Neural crest cell (in vitro differentiated cells): ENCODE data around the gene UNC79. TPM values are rescaled to one million over a fixed set of nuclear protein-coding genes. Genes with fewer than 3 reads are reported as not detected.
"Not testable (repeated sequence)": the region's sequence is repeated elsewhere in the genome, so short reads cannot be mapped to it uniquely, and the experiment has no call there.

Experiments used
- DNase-seq: peaks from one replicate; pipeline ENCODE4 v3.0.0; 2021; ENCODE audit warnings: low read depth, mixed read lengths, low spot score
- H3K27ac Mint-ChIP-seq: one replicate; pipeline ENCODE4 v1.8.0; 2021; ENCODE audit warnings: mild to moderate bottlenecking, mixed read lengths; ENCODE audit not compliant: unreplicated experiment
- H3K27me3 Mint-ChIP-seq: 2 replicates; pipeline ENCODE4 v1.8.0; 2021; ENCODE audit warnings: low read depth, mild to moderate bottlenecking, mixed read lengths
- H3K36me3 Mint-ChIP-seq: 2 replicates; pipeline ENCODE4 v1.8.0; 2021; ENCODE audit warnings: low read depth, mild to moderate bottlenecking, mixed read lengths
- H3K4me1 Mint-ChIP-seq: 2 replicates; pipeline ENCODE4 v1.8.0; 2021; ENCODE audit warnings: mixed read lengths
- H3K4me3 Mint-ChIP-seq: one replicate; pipeline ENCODE4 v1.8.0; 2021; ENCODE audit warnings: mild to moderate bottlenecking, mixed read lengths
- H3K9me3 Mint-ChIP-seq: 2 replicates; pipeline ENCODE4 v1.8.0; 2021; ENCODE audit warnings: mixed read lengths
- total RNA-seq: library from RNA; stranded (reverse); gene quantifications from 2 replicates; pipeline ENCODE4 v1.2.1, GENCODE V29; 2021
- TF ChIP-seq, protein P1 (sequence below): fragments of 200-600 bp; sonication (generic); conservative IDR thresholded peaks from 2 replicates; pipeline ENCODE4 v1.5.0; 2021; ENCODE audit warnings: antibody characterized with exemption, mild to moderate bottlenecking

UNC79 gene
- total RNA-seq, 1 donor from 2014 or later: 2.2 TPM

DNA sequence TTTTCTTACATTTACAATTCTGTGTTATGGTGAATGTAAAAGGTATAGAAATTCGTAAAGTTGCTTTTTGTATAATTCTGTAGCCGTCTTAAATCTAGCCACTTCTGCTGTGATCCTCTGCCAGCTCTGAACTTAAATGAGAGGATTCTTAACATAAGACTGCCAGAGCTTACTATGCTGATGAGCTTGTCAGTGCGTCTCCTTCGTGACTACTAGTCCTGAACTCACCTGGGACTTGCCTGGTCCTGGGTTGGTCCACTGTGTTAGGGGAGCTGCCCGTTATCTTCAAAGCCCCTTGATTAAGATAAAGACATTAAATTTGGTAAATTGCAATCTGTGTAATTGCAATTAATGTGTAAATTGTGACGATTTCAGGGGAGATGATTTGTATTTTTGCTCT, 44.7 kb downstream of the UNC79 start:
- H3K4me3 Mint-ChIP-seq: no peak overlapping the region
- peaks cover 3% of the 10 kb centered on the region for H3K27me3 Mint-ChIP-seq
- TF ChIP-seq, protein P1, sequence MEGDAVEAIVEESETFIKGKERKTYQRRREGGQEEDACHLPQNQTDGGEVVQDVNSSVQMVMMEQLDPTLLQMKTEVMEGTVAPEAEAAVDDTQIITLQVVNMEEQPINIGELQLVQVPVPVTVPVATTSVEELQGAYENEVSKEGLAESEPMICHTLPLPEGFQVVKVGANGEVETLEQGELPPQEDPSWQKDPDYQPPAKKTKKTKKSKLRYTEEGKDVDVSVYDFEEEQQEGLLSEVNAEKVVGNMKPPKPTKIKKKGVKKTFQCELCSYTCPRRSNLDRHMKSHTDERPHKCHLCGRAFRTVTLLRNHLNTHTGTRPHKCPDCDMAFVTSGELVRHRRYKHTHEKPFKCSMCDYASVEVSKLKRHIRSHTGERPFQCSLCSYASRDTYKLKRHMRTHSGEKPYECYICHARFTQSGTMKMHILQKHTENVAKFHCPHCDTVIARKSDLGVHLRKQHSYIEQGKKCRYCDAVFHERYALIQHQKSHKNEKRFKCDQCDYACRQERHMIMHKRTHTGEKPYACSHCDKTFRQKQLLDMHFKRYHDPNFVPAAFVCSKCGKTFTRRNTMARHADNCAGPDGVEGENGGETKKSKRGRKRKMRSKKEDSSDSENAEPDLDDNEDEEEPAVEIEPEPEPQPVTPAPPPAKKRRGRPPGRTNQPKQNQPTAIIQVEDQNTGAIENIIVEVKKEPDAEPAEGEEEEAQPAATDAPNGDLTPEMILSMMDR: no peak
- H3K4me1 Mint-ChIP-seq: no peaks in the 10 kb centered on the region
- no peaks in the 10 kb centered on the region for H3K36me3 Mint-ChIP-seq
- no peaks in the 10 kb centered on the region for H3K9me3 Mint-ChIP-seq
- no peak overlapping the region for H3K27ac Mint-ChIP-seq
- DNase-seq: no peak

DNA sequence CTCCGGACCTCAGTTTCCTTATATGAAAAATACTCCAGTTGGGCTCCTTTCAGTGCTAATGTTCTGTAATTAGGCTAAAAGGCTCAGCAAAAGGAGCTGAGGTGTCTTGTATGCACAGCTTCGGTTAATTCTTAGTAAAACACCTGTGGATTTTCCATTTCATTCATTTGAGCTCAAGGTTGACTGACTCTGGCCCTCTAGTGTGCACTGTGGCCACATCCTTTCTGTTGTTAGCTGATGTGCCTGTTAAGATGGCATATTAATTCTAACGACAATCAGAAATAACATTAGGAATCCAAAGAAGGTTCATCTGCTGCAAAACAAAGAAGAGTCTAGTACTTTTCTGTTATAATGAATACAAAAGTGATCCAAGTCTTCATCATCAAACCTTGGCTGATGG, 45.6 kb downstream of the UNC79 start:
- Mint-ChIP-seq H3K4me1 (no peaks in the 10 kb centered on the region), H3K9me3 (no peaks in the 10 kb centered on the region), H3K36me3 (no peaks in the 10 kb centered on the region), H3K27me3 (peaks cover under 1% of the 10 kb centered on the region), H3K4me3 (no peak overlapping the region), H3K27ac (no peak overlapping the region)
- TF ChIP-seq, protein P1: no peak
- no peak for DNase-seq

DNA sequence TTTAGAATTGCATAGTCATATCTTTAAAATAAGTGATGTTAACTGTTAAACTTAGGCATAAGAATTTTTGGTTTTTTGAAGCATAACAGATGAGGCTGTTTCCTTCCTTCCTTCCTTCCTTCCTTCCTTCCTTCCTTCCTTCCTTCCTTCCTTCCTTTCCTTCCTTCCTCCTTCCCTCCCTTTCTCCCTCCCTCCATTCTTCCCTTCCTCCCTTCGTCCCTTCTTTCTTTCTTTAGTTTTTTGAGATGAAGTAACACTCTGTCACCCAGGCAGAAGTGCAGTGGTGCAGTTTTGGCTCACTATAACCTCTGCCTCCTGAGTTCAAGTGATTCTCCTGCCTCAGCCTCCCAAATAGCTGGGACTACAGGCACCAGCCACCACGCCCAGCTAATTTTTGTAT, 48.3 kb downstream of the UNC79 start:
- H3K27me3 Mint-ChIP-seq, H3K9me3 Mint-ChIP-seq, H3K4me3 Mint-ChIP-seq, DNase-seq, H3K27ac Mint-ChIP-seq, H3K4me1 Mint-ChIP-seq, H3K36me3 Mint-ChIP-seq: not testable (repeated sequence)

DNA sequence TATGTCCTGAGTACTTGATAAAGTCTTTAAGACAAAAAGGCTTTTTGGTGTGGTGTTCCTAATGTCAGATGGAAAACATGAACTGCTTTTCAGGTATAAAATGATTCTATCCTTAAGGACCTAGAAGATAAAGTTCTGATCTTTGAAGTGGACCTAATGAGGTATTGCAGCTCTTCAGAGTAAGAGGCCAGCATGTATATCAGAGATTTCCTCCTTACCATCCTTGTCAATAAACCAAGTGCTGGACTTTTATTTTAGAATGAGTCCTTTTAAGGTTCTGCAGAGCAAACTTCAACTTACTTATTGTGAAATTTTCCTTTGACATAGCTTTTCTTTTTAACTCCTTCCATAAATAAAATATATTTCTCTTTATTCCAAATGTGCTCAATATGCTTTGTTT, 50.1 kb downstream of the UNC79 start:
- H3K36me3 Mint-ChIP-seq: no peaks in the 10 kb centered on the region
- no peak overlapping the region for H3K27ac Mint-ChIP-seq
- H3K4me1 Mint-ChIP-seq: no peaks in the 10 kb centered on the region
- H3K4me3 Mint-ChIP-seq: no peak overlapping the region
- no peak for DNase-seq
- H3K9me3 Mint-ChIP-seq: no peaks in the 10 kb centered on the region
- TF ChIP-seq, protein P1: no peak
- H3K27me3 Mint-ChIP-seq: no peaks in the 10 kb centered on the region

DNA sequence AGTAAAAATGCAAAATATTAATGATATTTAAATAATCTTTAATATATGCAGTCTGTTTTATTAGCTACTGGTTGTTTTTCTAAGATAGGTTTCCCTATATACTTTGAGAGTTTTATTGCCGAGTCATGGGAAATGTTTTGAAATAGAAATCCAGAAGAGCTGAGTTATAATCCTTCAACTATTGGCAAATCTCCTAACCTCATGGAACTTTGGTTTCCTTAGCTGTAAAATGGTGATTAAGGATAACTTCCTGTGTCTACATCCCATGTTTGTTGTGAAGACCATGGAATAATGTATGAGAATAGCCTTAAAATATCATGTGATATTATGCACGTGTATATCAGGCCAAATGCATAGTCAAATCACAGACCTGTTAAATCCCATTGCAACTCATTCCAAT, 51.0 kb downstream of the UNC79 start:
- Mint-ChIP-seq H3K9me3 (no peaks in the 10 kb centered on the region), H3K4me3 (no peak overlapping the region), H3K36me3 (no peaks in the 10 kb centered on the region), H3K27ac (no peak overlapping the region), H3K27me3 (no peaks in the 10 kb centered on the region), H3K4me1 (no peaks in the 10 kb centered on the region)
- DNase-seq: no peak
- TF ChIP-seq, protein P1: no peak

DNA sequence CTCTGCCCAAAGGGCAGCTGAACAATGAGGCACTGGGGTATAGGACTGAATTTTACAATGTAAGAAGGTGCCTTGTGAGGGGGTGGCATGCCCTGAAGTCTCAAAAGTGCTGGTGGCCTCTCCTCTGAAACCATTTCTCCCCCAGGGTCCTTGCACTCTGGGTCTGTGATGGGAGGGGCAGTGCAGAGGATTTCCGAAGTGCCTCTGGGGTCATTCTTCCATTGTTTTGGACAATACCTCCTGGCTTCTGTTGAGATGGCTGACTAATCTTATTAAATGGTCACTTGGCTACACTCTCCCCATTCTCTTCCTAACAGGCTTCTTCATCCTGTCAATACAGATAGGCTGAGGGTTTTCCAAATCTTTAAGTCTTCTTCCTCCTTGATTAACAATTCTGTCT, 59.3 kb downstream of the UNC79 start:
- H3K4me1 Mint-ChIP-seq: peaks cover 6% of the 10 kb centered on the region
- H3K27me3 Mint-ChIP-seq: no peaks in the 10 kb centered on the region
- H3K36me3 Mint-ChIP-seq: no peaks in the 10 kb centered on the region
- H3K4me3 Mint-ChIP-seq: no peak overlapping the region
- H3K27ac Mint-ChIP-seq: peak overlapping the region; percentile 48
- TF ChIP-seq, protein P1: no peak
- peaks cover 9% of the 10 kb centered on the region for H3K9me3 Mint-ChIP-seq
- DNase-seq: no peak
